Medulla oblongata (tissue), 1 donor: Measurements from ENCODE around the gene ADCY9.

ENCODE experiments used
- DNase-seq: peaks from one replicate; pipeline ENCODE4 v3.0.0-alpha.2; 2015; ENCODE audit errors: extremely low spot score

ADCY9 gene

DNA sequence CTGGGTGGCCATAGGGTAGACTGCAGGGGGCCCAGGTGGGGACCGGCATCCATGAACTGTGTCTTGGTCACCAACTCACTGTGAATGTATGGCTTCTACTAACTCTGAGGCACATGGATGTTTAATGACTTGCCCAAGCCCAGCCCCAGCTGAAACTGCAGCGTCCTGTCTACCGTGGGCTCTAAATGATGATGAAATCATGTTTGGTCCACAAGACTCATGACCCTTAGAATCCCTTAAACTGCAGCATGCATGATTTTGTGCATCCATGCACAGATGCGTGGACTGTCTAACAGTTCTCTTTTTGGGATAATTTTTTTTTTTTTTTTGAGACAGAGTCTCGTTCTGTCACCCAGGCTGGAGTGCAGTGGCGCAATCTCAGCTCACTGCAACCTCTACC lies 203.3 kb downstream of the ADCY9 start:
- no peak for DNase-seq
